Measurements from ENCODE around the gene SPATA13. TPM values are rescaled to one million over a fixed set of nuclear protein-coding genes. Genes with fewer than 3 reads are reported as not detected.

SPATA13 gene
- total and polyA plus RNA-seq, 5 donors from 2014 or later = 80.9 to 115 (median 87.9) TPM

- no peak overlapping the region for H3K27ac Mint-ChIP-seq
Measured at GRCh38 chr13:24142453-24142852, 18.1 kb upstream of the SPATA13 start.

DNA sequence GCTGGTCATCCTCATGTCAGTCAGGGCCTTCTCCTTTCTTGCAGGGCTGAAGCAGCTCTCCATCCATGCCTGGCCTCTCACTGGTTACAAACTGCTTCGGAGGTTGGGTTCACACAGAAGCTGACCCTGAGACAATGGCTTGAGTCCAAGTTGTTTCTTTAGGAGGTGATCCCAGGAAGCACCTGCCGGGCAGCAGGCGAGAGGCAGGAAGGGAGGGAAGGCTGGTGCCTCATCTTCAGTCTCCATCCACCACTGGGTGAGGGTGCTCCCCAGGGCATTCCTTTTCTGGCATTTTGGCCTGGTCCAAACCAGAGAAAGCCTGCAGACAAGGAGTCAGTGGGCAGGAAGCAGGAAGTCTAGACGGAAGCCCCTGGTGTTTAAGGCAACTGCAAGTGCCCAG is 17.6 kb upstream of the SPATA13 start:
- no peak for DNase-seq
- Histone ChIP-seq H3K4me1 (ENCODE audit: control insufficient read depth, insufficient read depth, low read length, poor library complexity, severe bottlenecking) (no peaks in the 10 kb centered on the region), H3K9me3 (ENCODE audit: control insufficient read depth in 2 of 2, low read length in 2 of 2) (no peaks in the 10 kb centered on the region), H3K27ac (ENCODE audit: insufficient read depth, low read length, poor library complexity, severe bottlenecking) (no peak overlapping the region), H3K36me3 (ENCODE audit: control insufficient read depth, insufficient read depth, low read length) (no peaks in the 10 kb centered on the region), H3K27me3 (ENCODE audit: control insufficient read depth, insufficient read depth, low read length) (no peaks in the 10 kb centered on the region), H3K4me3 (ENCODE audit: low read depth, low read length) (no peak overlapping the region)
- Mint-ChIP-seq H3K27ac (no peak overlapping the region), H3K9me3 (no peaks in the 10 kb centered on the region), H3K4me1 (no peaks in the 10 kb centered on the region), H3K27me3 (peaks cover 4% of the 10 kb centered on the region), H3K4me3 (no peak overlapping the region), H3K36me3 (no peaks in the 10 kb centered on the region)
- ATAC-seq (ENCODE audit: low read depth in 2 of 2) = no peak

More at GRCh38 chr13:24142453-24142852, 18.1 kb upstream of the SPATA13 start:
- Histone ChIP-seq H3K27me3 (ENCODE audit: control insufficient read depth, insufficient read depth, low read length) (no peaks in the 10 kb centered on the region), H3K4me1 (ENCODE audit: control insufficient read depth, insufficient read depth, low read length, poor library complexity, severe bottlenecking) (no peaks in the 10 kb centered on the region), H3K4me3 (ENCODE audit: low read depth, low read length) (no peak overlapping the region), H3K9me3 (ENCODE audit: control insufficient read depth in 2 of 2, low read length in 2 of 2) (no peaks in the 10 kb centered on the region), H3K27ac (ENCODE audit: insufficient read depth, low read length, poor library complexity, severe bottlenecking) (no peak overlapping the region), H3K36me3 (ENCODE audit: control insufficient read depth, insufficient read depth, low read length) (no peaks in the 10 kb centered on the region)
- Mint-ChIP-seq H3K4me1 (no peaks in the 10 kb centered on the region), H3K36me3 (no peaks in the 10 kb centered on the region), H3K27me3 (peaks cover 4% of the 10 kb centered on the region), H3K4me3 (no peak overlapping the region), H3K9me3 (no peaks in the 10 kb centered on the region)
- ATAC-seq (ENCODE audit: low read depth in 2 of 2) (no peak), DNase-seq (no peak)

DNA sequence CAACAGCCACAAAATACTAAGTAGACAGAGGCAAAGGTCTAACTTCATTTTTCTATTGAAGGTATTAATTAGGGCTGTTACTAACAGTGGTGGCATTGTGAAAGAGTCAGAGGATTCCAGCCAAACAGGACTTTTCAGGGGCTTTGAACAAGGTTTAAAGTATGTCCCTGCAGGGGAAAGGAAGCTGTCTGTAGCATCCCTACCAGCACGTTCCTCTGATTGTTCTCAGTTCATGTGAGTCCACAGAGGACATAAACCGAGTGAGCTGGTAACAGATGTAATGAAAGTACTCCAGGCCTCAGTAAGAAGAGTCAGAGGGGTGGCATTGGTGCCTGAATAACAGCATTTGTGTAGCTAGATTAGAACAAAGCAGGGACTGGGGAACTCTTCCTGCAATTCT is 15.3 kb upstream of the SPATA13 start:
- Mint-ChIP-seq H3K27ac (no peak overlapping the region), H3K27me3 (peaks cover 9% of the 10 kb centered on the region), H3K36me3 (no peaks in the 10 kb centered on the region), H3K4me3 (no peak overlapping the region), H3K4me1 (peaks cover 0 to 2% (median 0%) of the 10 kb centered on the region in 4 donors), H3K9me3 (no peaks in the 10 kb centered on the region)
- no peaks in the 10 kb centered on the region for H3K9me3 ChIP-seq (ENCODE audit: control insufficient read depth in 2 of 2, low read length in 2 of 2)
- H3K4me3 ChIP-seq (ENCODE audit: low read depth, low read length) = no peak overlapping the region
- H3K4me1 ChIP-seq (ENCODE audit: control insufficient read depth, insufficient read depth, low read length, poor library complexity, severe bottlenecking) = no peaks in the 10 kb centered on the region
- peaks cover 5% of the 10 kb centered on the region for H3K27me3 ChIP-seq (ENCODE audit: control insufficient read depth, insufficient read depth, low read length)
- no peaks in the 10 kb centered on the region for H3K36me3 ChIP-seq (ENCODE audit: control insufficient read depth, insufficient read depth, low read length)
- H3K27ac ChIP-seq (ENCODE audit: insufficient read depth, low read length, poor library complexity, severe bottlenecking) = no peak overlapping the region
- ATAC-seq (ENCODE audit: low read depth in 2 of 2) = no peak
- no peak for DNase-seq

DNA sequence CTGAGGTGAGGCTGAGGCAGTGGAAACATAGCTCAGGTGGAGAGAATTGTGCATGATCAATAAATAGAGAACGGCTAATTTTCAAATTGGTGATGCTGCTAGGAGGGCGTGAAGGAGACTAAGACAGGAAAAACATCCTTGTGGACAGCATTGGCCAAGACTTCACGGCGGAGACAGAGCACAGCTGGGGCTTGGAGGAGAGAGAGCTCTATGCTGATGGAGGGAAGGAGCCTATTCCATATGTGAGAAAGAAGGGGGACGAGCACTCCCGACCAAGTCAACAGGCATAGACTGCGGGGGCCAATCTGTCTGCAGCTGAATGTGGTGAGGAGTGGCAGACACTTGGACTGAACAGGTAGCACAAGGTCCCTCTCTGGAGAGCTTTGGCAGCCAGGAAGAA is 14.8 kb upstream of the SPATA13 start:
- H3K36me3 ChIP-seq (ENCODE audit: control insufficient read depth, insufficient read depth, low read length) = no peaks in the 10 kb centered on the region
- Mint-ChIP-seq H3K4me3 (no peak overlapping the region), H3K27ac (no peak overlapping the region), H3K27me3 (peaks cover 9% of the 10 kb centered on the region), H3K9me3 (no peaks in the 10 kb centered on the region), H3K36me3 (no peaks in the 10 kb centered on the region), H3K4me1 (peaks cover 0 to 2% (median 0%) of the 10 kb centered on the region in 4 donors)
- no peak overlapping the region for H3K27ac ChIP-seq (ENCODE audit: insufficient read depth, low read length, poor library complexity, severe bottlenecking)
- peaks cover 5% of the 10 kb centered on the region for H3K27me3 ChIP-seq (ENCODE audit: control insufficient read depth, insufficient read depth, low read length)
- ATAC-seq (ENCODE audit: low read depth in 2 of 2) (no peak), DNase-seq (no peak)
- no peak overlapping the region for H3K4me3 ChIP-seq (ENCODE audit: low read depth, low read length)
- no peaks in the 10 kb centered on the region for H3K9me3 ChIP-seq (ENCODE audit: control insufficient read depth in 2 of 2, low read length in 2 of 2)
- no peaks in the 10 kb centered on the region for H3K4me1 ChIP-seq (ENCODE audit: control insufficient read depth, insufficient read depth, low read length, poor library complexity, severe bottlenecking)

- H3K27me3 Mint-ChIP-seq = peaks cover 9% of the 10 kb centered on the region
- no peak for ATAC-seq (ENCODE audit: low read depth in 2 of 2)
- H3K9me3 Mint-ChIP-seq = no peaks in the 10 kb centered on the region
Measured at GRCh38 chr13:24146961-24147569, 13.5 kb upstream of the SPATA13 start.

GRCh38 chr13:24147570-24147963 is 13.0 kb upstream of the SPATA13 start:
- Mint-ChIP-seq H3K27ac (no peak overlapping the region), H3K4me3 (no peak overlapping the region), H3K9me3 (no peaks in the 10 kb centered on the region), H3K27me3 (peaks cover 9% of the 10 kb centered on the region), H3K36me3 (no peaks in the 10 kb centered on the region), H3K4me1 (peaks cover 0 to 2% (median 0%) of the 10 kb centered on the region in 4 donors)
- Histone ChIP-seq H3K9me3 (ENCODE audit: control insufficient read depth in 2 of 2, low read length in 2 of 2) (no peaks in the 10 kb centered on the region), H3K27me3 (ENCODE audit: control insufficient read depth, insufficient read depth, low read length) (peaks cover 5% of the 10 kb centered on the region), H3K27ac (ENCODE audit: insufficient read depth, low read length, poor library complexity, severe bottlenecking) (no peak overlapping the region), H3K36me3 (ENCODE audit: control insufficient read depth, insufficient read depth, low read length) (no peaks in the 10 kb centered on the region), H3K4me1 (ENCODE audit: control insufficient read depth, insufficient read depth, low read length, poor library complexity, severe bottlenecking) (no peaks in the 10 kb centered on the region), H3K4me3 (ENCODE audit: low read depth, low read length) (no peak overlapping the region)
- DNase-seq = no peak
- no peak for ATAC-seq (ENCODE audit: low read depth in 2 of 2)

More at GRCh38 chr13:24146961-24147569, 13.5 kb upstream of the SPATA13 start:
- no peak overlapping the region for H3K4me3 ChIP-seq (ENCODE audit: low read depth, low read length)
- no peaks in the 10 kb centered on the region for H3K36me3 Mint-ChIP-seq
- peaks cover 0 to 2% (median 0%) of the 10 kb centered on the region in 4 donors for H3K4me1 Mint-ChIP-seq
- no peak for DNase-seq
- peaks cover 5% of the 10 kb centered on the region for H3K27me3 ChIP-seq (ENCODE audit: control insufficient read depth, insufficient read depth, low read length)
- no peak overlapping the region for H3K27ac ChIP-seq (ENCODE audit: insufficient read depth, low read length, poor library complexity, severe bottlenecking)
- H3K36me3 ChIP-seq (ENCODE audit: control insufficient read depth, insufficient read depth, low read length) = no peaks in the 10 kb centered on the region
- no peaks in the 10 kb centered on the region for H3K4me1 ChIP-seq (ENCODE audit: control insufficient read depth, insufficient read depth, low read length, poor library complexity, severe bottlenecking)
- H3K9me3 ChIP-seq (ENCODE audit: control insufficient read depth in 2 of 2, low read length in 2 of 2) = no peaks in the 10 kb centered on the region
- no peak overlapping the region for H3K4me3 Mint-ChIP-seq
- peak overlapping the region in 1 of 3 donors; percentile 12 for H3K27ac Mint-ChIP-seq

- H3K27ac Mint-ChIP-seq = no peak overlapping the region
- no peak for DNase-seq
- Histone ChIP-seq H3K27me3 (ENCODE audit: control insufficient read depth, insufficient read depth, low read length) (peaks cover 5% of the 10 kb centered on the region), H3K27ac (ENCODE audit: insufficient read depth, low read length, poor library complexity, severe bottlenecking) (no peak overlapping the region), H3K36me3 (ENCODE audit: control insufficient read depth, insufficient read depth, low read length) (no peaks in the 10 kb centered on the region), H3K4me3 (ENCODE audit: low read depth, low read length) (no peak overlapping the region), H3K4me1 (ENCODE audit: control insufficient read depth, insufficient read depth, low read length, poor library complexity, severe bottlenecking) (no peaks in the 10 kb centered on the region), H3K9me3 (ENCODE audit: control insufficient read depth in 2 of 2, low read length in 2 of 2) (no peaks in the 10 kb centered on the region)
- ATAC-seq (ENCODE audit: low read depth in 2 of 2) = no peak
- peaks cover 9% of the 10 kb centered on the region for H3K27me3 Mint-ChIP-seq
- H3K36me3 Mint-ChIP-seq = no peaks in the 10 kb centered on the region
- peaks cover 0 to 2% (median 0%) of the 10 kb centered on the region in 4 donors for H3K4me1 Mint-ChIP-seq
- H3K9me3 Mint-ChIP-seq = no peaks in the 10 kb centered on the region
- H3K4me3 Mint-ChIP-seq = no peak overlapping the region
Measured at GRCh38 chr13:24148414-24149235, 11.9 kb upstream of the SPATA13 start.
